ENCODE measurements around the gene ARG1. TPM values are rescaled to one million over a fixed set of nuclear protein-coding genes. Genes with fewer than 3 reads are reported as not detected.

The ARG1 gene
- total and polyA plus RNA-seq, 2 of the 8 experiments (the other 6 are each of a cell fraction or from before 2014, with no cell fraction given), result not detected

DNA sequence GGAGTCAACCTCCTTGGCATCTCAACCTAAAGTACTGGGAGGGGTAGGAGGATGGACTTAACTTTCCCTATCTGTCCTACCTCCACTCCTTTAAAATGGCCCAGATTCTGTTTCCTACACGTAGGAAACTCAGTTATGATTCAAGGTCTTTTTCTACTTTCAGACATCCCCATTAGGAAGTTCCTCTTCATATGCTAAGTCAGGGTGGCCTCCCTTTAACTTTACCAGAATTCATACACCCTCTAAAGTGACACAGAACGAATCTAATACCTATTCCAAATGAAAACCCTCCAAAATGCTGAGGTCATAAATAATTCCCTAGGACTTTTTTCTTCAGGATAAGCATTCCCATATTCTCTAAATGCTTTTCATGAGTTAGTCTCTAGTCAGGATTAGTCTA, 15.6 kb downstream of the ARG1 start:
- ChIA-PET POLR2A (ENCODE audit: partially characterized antibody) (no interaction called here), CTCF (ENCODE audit: partially characterized antibody) (no interaction called here)
- Histone ChIP-seq H4K91ac (replicated peaks; ENCODE audit: insufficient read length, low read length) (no peak overlapping the region), H3K4me1 (replicated peaks in 1 of 4; ENCODE audit: control insufficient read depth in 3 of 4, insufficient read depth in 4 of 4, low read length in 3 of 4) (no peaks in the 10 kb centered on the region), H3K9ac (replicated peaks in 1 of 4; ENCODE audit: extremely low read depth in 1 of 4, low read depth in 3 of 4, low read length in 3 of 4) (no peak overlapping the region), H3K79me2 (ENCODE audit: control insufficient read depth in 1 of 2, insufficient read depth in 2 of 2, low read length in 2 of 2) (no peaks in the 10 kb centered on the region), H3K56ac (replicated peaks; ENCODE audit: insufficient read length, low read depth, low read length) (no peak overlapping the region), H3K18ac (ENCODE audit: extremely low read depth, low read length) (no peak overlapping the region), H2AFZ (ENCODE audit: low read length) (no peak overlapping the region), H2AK5ac (ENCODE audit: low read depth, low read length) (no peak overlapping the region), H2BK15ac (ENCODE audit: low read length) (no peak overlapping the region), H3K14ac (ENCODE audit: insufficient read length) (no peak overlapping the region), H4K8ac (ENCODE audit: extremely low read depth, insufficient read depth, low read length) (no peak overlapping the region), H2BK120ac (replicated peaks; ENCODE audit: low read depth, low read length) (no peak overlapping the region), H2BK12ac (ENCODE audit: low read depth, low read length) (no peak overlapping the region), H2BK20ac (ENCODE audit: low read length) (no peak overlapping the region), H3K27me3 (replicated peaks in 1 of 4; ENCODE audit: control insufficient read depth in 3 of 4, extremely low read depth in 1 of 4, insufficient read depth in 3 of 4, low read length in 3 of 4) (no peaks in the 10 kb centered on the region), H3K36me3 (ENCODE audit: control insufficient read depth in 2 of 4, insufficient read depth in 4 of 4, low read length in 3 of 4) (peaks cover 0 to 50% (median 22%) of the 10 kb centered on the region in 4 experiments; a peak in 6 of 8 replicates), H3K4ac (replicated peaks; ENCODE audit: insufficient read length, low read depth, low read length) (no peak overlapping the region), H3K23ac (ENCODE audit: insufficient read length) (no peak overlapping the region), H4K5ac (ENCODE audit: insufficient read length, low read depth, low read length) (no peak overlapping the region), H4K20me1 (replicated peaks in 1 of 2; ENCODE audit: control insufficient read depth in 1 of 2, insufficient read depth in 2 of 2, low read length in 2 of 2) (no peaks in the 10 kb centered on the region), H3K9me3 (ENCODE audit: insufficient read depth in 2 of 2, low read depth in 1 of 2, low read length in 1 of 2) (no peaks in the 10 kb centered on the region), H3K4me2 (ENCODE audit: insufficient read depth in 1 of 2, low read depth in 2 of 2, low read length in 2 of 2) (no peak overlapping the region), H3K4me3 (ENCODE audit: extremely low read depth in 1 of 4, insufficient read depth in 2 of 4, low read depth in 3 of 4, low read length in 4 of 4) (no peak overlapping the region), H3K23me2 (ENCODE audit: low read depth, low read length) (no peaks in the 10 kb centered on the region), H3K79me1 (ENCODE audit: low read depth, low read length) (no peaks in the 10 kb centered on the region), H2BK5ac (ENCODE audit: low read depth, low read length) (no peak overlapping the region), H3K27ac (ENCODE audit: low read depth, low read length) (no peak overlapping the region)
- FAIRE-seq (no peak), DNase-seq (ENCODE audit: low read depth in 1 of 2, low spot score in 2 of 2) (no peak)
- 75% methylated on average over 2 of the region's 2 CpGs; no CpG with 5 or more reads in 1 of the 2 experiments for WGBS, 2 experiments (ENCODE audit: extremely low coverage in 1 of 2, insufficient coverage in 1 of 2, insufficient read length in 1 of 2, insufficient replicate concordance in 2 of 2, low coverage in 1 of 2, low lambda C conversion rate in 2 of 2, missing lambda C conversion rate in 1 of 2)
- TF ChIP-seq POLR2AphosphoS5 (IDR thresholded peaks at IDR 0.05; ENCODE audit: low read depth, low read length), result no peak
- no peak for TF ChIP-seq RFX5 (IDR thresholded peaks at IDR 0.05; ENCODE audit: borderline replicate concordance, low read depth, low read length)
- no peak for TF ChIP-seq HDAC2 (IDR thresholded peaks at IDR 0.05; ENCODE audit: borderline replicate concordance in 1 of 2, low read depth in 2 of 2, low read length in 2 of 2)
- TF ChIP-seq, protein P1, sequence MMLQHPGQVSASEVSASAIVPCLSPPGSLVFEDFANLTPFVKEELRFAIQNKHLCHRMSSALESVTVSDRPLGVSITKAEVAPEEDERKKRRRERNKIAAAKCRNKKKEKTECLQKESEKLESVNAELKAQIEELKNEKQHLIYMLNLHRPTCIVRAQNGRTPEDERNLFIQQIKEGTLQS (IDR thresholded peaks at IDR 0.05; ENCODE audit: insufficient read depth, low read depth, low read length), result no peak
- no peak for TF ChIP-seq CREB1 (IDR thresholded peaks at IDR 0.05)
- TF ChIP-seq SP1 (IDR thresholded peaks at IDR 0.05; ENCODE audit: low read depth, low read length), result no peak
- no peak for TF ChIP-seq GABPA (IDR thresholded peaks at IDR 0.05; ENCODE audit: borderline replicate concordance, insufficient read depth, low read length)
- TF ChIP-seq SAP30 (IDR thresholded peaks at IDR 0.05; ENCODE audit: insufficient read depth, insufficient replicate concordance, low read length), result no peak
- no peak for TF ChIP-seq PHF8 (conservative IDR thresholded peaks at IDR 0.05; ENCODE audit: low read depth, low read length)
- no peak for TF ChIP-seq ASH2L (IDR thresholded peaks at IDR 0.05; ENCODE audit: low read length)
- TF ChIP-seq KDM4A (IDR thresholded peaks at IDR 0.05; ENCODE audit: low read depth, low read length, severe bottlenecking), result no peak
- TF ChIP-seq CBX8 (IDR thresholded peaks at IDR 0.05; ENCODE audit: borderline replicate concordance, low read depth, low read length), result no peak
- no peak for TF ChIP-seq ZNF274 (IDR thresholded peaks at IDR 0.05; ENCODE audit: borderline replicate concordance, extremely low read depth, low read length)
- no peak for TF ChIP-seq POLR2A (IDR thresholded peaks at IDR 0.05; ENCODE audit: control extremely low read depth in 1 of 2, low read depth in 2 of 2, low read length in 2 of 2)
- no peak for TF ChIP-seq CTBP2 (IDR thresholded peaks at IDR 0.05; ENCODE audit: borderline replicate concordance, insufficient read depth, insufficient read length, low read length)

Data from H1 (cell line).